Activated B cell treated with CpG ODN at 0.5 μM for 24 hours (primary cell): ENCODE data around the gene CASKIN1. TPM values are rescaled to one million over a fixed set of nuclear protein-coding genes. Genes with fewer than 3 reads are reported as not detected.
"Not testable (repeated sequence)": the region's sequence is repeated elsewhere in the genome, so short reads cannot be mapped to it uniquely, and the experiment has no call there.

Experiments
- ATAC-seq: fragments of 200-7000 bp; cut with Tn5 transposase; one replicate; pipeline ENCODE4 v1.10.0; 2021; ENCODE audit warnings: low read depth, mild to moderate bottlenecking, moderate library complexity
- CTCF ChIA-PET: fragments of 350-600 bp; sonication (Branson Sonifier 250); formaldehyde crosslinking; loops from one replicate; lab custom pipeline; 2021; ENCODE audit warnings: antibody characterized with exemption; lab: Charles Lee
- POLR2A ChIA-PET: fragments of 350-600 bp; sonication (Branson Sonifier 250); formaldehyde crosslinking; loops from one replicate; lab custom pipeline; 2021; ENCODE audit warnings: antibody characterized with exemption; lab: Charles Lee
- DNase-seq: peaks from one replicate; pipeline ENCODE4 v3.0.0; 2022
- H3K27ac Mint-ChIP-seq: one replicate; pipeline ENCODE4 v1.8.0; 2020; ENCODE audit warnings: mixed read lengths
- H3K27me3 Mint-ChIP-seq: one replicate; pipeline ENCODE4 v1.8.0; 2021; ENCODE audit warnings: mixed read lengths
- H3K36me3 Mint-ChIP-seq: one replicate; pipeline ENCODE4 v1.8.0; 2021; ENCODE audit warnings: low read depth, mixed read lengths
- H3K4me1 Mint-ChIP-seq: one replicate; pipeline ENCODE4 v1.8.0; 2021; ENCODE audit warnings: mixed read lengths
- H3K4me3 Mint-ChIP-seq: one replicate; pipeline ENCODE4 v1.8.0; 2020; ENCODE audit warnings: mild to moderate bottlenecking, mixed read lengths
- H3K9me3 Mint-ChIP-seq: one replicate; pipeline ENCODE4 v1.8.0; 2020; ENCODE audit warnings: mixed read lengths
- CTCF ChIP-seq: fragments of 200-600 bp; IDR thresholded peaks from one replicate; pipeline ENCODE4 v1.8.0; 2022; ENCODE audit warnings: antibody characterized with exemption, mild to moderate bottlenecking
- intact Hi-C: fragments of 100-400 bp; cut with micrococcal nuclease; formaldehyde crosslinking; loops from one replicate; pipeline ENCODE4 v1.15.1; 2024
- total RNA-seq: library from RNA; stranded (reverse); gene quantifications from 2 replicates; pipeline ENCODE4 v1.2.3, GENCODE V29; 2022

The CASKIN1 gene
- total RNA-seq, 1 donor from 2014 or later = not detected

GRCh38 chr16:2205104-2205966, 8.9 kb upstream of the CASKIN1 start, which contains the start of gene MLST8:
TSS of gene MLST8 (plus strand) at chr16:2205454. CDS start at chr16:2206086, 632 bp downstream.
- POLR2A ChIA-PET = interaction anchor here (0.9 to 5.8 kb wide), 11 partner anchors 10 to 247 kb away, joined by 3 to 62 read pairs (median 4); partner anchors contain the start of genes ECI1, NPW, NTHL1 and PGP
- ATAC-seq (peak; percentile 90), DNase-seq (peak; percentile 99)
- H3K9me3 Mint-ChIP-seq = no peaks in the 10 kb centered on the region
- H3K4me3 Mint-ChIP-seq = peak within 1 kb of the TSS; percentile 84
- intact Hi-C loops = loop anchor here (1.0 to 5.0 kb wide), 4 partner anchors 10 to 198 kb away; partner anchors contain the start of genes E4F1, NTHL1, TSC2 and ZNF598
- H3K27ac Mint-ChIP-seq = peak within 1 kb of the TSS; percentile 86
- CTCF ChIA-PET = interaction anchor here (0.9 to 1.0 kb wide), 2 partner anchors 9 to 46 kb away, joined by 3 read pairs; partner anchors contain the start of genes CASKIN1 and ECI1
- H3K4me1 Mint-ChIP-seq = peaks cover 19% of the 10 kb centered on the region
- no peaks in the 10 kb centered on the region for H3K27me3 Mint-ChIP-seq
- peaks cover 26% of the 10 kb centered on the region for H3K36me3 Mint-ChIP-seq
- no peak for TF ChIP-seq CTCF

GRCh38 chr16:2204416-2205103, 8.2 kb upstream of the CASKIN1 start:
- POLR2A ChIA-PET = interaction anchor here (0.7 to 5.8 kb wide), 11 partner anchors 11 to 403 kb away, joined by 3 to 62 read pairs (median 5); partner anchors contain the start of genes ECI1, NTHL1, PGP and RPS2
- peak overlapping the region; percentile 80 for H3K27ac Mint-ChIP-seq
- CTCF ChIA-PET = interaction anchor here (0.9 kb wide), 1 partner anchor 8 kb away, joined by 3 read pairs; the partner anchor contains the start of gene CASKIN1
- intact Hi-C loops = loop anchor here (1.0 to 5.0 kb wide), 4 partner anchors 11 to 197 kb away; partner anchors contain the start of genes E4F1, NTHL1, TSC2 and ZNF598
- peaks cover 2% of the 10 kb centered on the region for H3K27me3 Mint-ChIP-seq
- DNase-seq (no peak), ATAC-seq (no peak)
- TF ChIP-seq CTCF = no peak
- H3K9me3 Mint-ChIP-seq = no peaks in the 10 kb centered on the region
- H3K36me3 Mint-ChIP-seq = peaks cover 24% of the 10 kb centered on the region
- H3K4me3 Mint-ChIP-seq = peak overlapping the region; percentile 84
- H3K4me1 Mint-ChIP-seq = peaks cover 19% of the 10 kb centered on the region

- CTCF ChIA-PET = interaction anchor here (0.7 kb wide), 1 partner anchor 48 kb away, joined by 3 read pairs; the partner anchor contains the start of gene ECI1
- DNase-seq, ATAC-seq, intact Hi-C loops, H3K27ac Mint-ChIP-seq, H3K27me3 Mint-ChIP-seq, H3K9me3 Mint-ChIP-seq, H3K4me3 Mint-ChIP-seq: not testable (repeated sequence)
- H3K36me3 Mint-ChIP-seq = peaks cover 17% of the 10 kb centered on the region
- POLR2A ChIA-PET = interaction anchor here (0.6 to 5.8 kb wide), 3 partner anchors 12 to 49 kb away, joined by 3 to 62 read pairs (median 38); partner anchors contain the start of genes PGP and TRAF7
- peaks cover 19% of the 10 kb centered on the region for H3K4me1 Mint-ChIP-seq
These were observed 6.8 kb upstream of the CASKIN1 start for GRCh38 chr16:2203119-2203688.

- no peak for TF ChIP-seq CTCF
- POLR2A ChIA-PET = interaction anchor here (1.4 kb wide), 1 partner anchor 45 kb away, joined by 4 read pairs; the partner anchor contains the start of gene TRAF7
- Mint-ChIP-seq H3K27me3 (peaks cover 12% of the 10 kb centered on the region), H3K4me1 (peaks cover 8% of the 10 kb centered on the region), H3K36me3 (no peaks in the 10 kb centered on the region), H3K9me3 (no peaks in the 10 kb centered on the region), H3K27ac (no peak overlapping the region), H3K4me3 (no peak overlapping the region)
- DNase-seq (no peak), ATAC-seq (no peak)
- intact Hi-C loops = no loop called here
- CTCF ChIA-PET = no interaction called here
These were observed 3.9 kb upstream of the CASKIN1 start for GRCh38 chr16:2200313-2200712.

GRCh38 chr16:2199621-2200139, 3.3 kb upstream of the CASKIN1 start:
- Mint-ChIP-seq H3K36me3 (no peaks in the 10 kb centered on the region), H3K4me1 (peaks cover 13% of the 10 kb centered on the region), H3K4me3 (no peak overlapping the region), H3K27me3 (peaks cover 16% of the 10 kb centered on the region), H3K27ac (no peak overlapping the region), H3K9me3 (no peaks in the 10 kb centered on the region)
- no peak for TF ChIP-seq CTCF
- CTCF ChIA-PET = no interaction called here
- POLR2A ChIA-PET = interaction anchor here (1.4 kb wide), 2 partner anchors 12 to 44 kb away, joined by 3 to 4 read pairs; partner anchors contain the start of gene TRAF7
- intact Hi-C loops = no loop called here
- DNase-seq = no peak
- no peak for ATAC-seq
